PC-3 (cell line): ENCODE measurements around the gene ELK4. TPM values are rescaled to one million over a fixed set of nuclear protein-coding genes. Genes with fewer than 3 reads are reported as not detected.

Experiments used
- ATAC-seq: fragments of 200-7000 bp; cut with Tn5 transposase; 2 replicates; pipeline ENCODE4 v1.9.1; 2020; ENCODE audit warnings: mild to moderate bottlenecking, moderate library complexity
- BruUV-seq: library from RNA; stranded (reverse); fragments of 400-500 nt; replicated peaks from 2 replicates; lab custom pipeline; 2021; lab: Mats Ljungman, UMichigan
- CTCF ChIA-PET: fragments of 300-600 bp; sonication (Branson Sonifier 250); formaldehyde crosslinking; loops from one replicate; lab custom pipeline; 2022; ENCODE audit warnings: antibody characterized with exemption; lab: Charles Lee
- POLR2A ChIA-PET: fragments of 300-600 bp; sonication (Branson Sonifier 250); formaldehyde crosslinking; loops from one replicate; lab custom pipeline; 2022; ENCODE audit warnings: antibody characterized with exemption; ENCODE audit not compliant: unreplicated experiment; lab: Charles Lee
- DNase-seq: peaks from one replicate; pipeline ENCODE4 v3.0.0-alpha.2; 2015
- H2AFZ ChIP-seq: fragments of 300-600 bp; sonication (generic); 2 replicates; pipeline ENCODE4 v1.6.0; 2016; ENCODE audit warnings: antibody characterized with exemption, low read length
- H3F3A ChIP-seq: fragments of 300-600 bp; sonication (generic); one replicate; pipeline ENCODE4 v1.6.0; 2017; ENCODE audit warnings: antibody characterized with exemption, low read length, control low read depth, mild to moderate bottlenecking; ENCODE audit not compliant: unreplicated experiment
- H3K27ac ChIP-seq: fragments of 300-600 bp; sonication (generic); 2 replicates; pipeline ENCODE4 v1.5.1; 2016; ENCODE audit warnings: mild to moderate bottlenecking, low read length
- H3K27me3 ChIP-seq: fragments of 300-600 bp; sonication (generic); 2 replicates; pipeline ENCODE4 v1.6.1; 2016; ENCODE audit warnings: low read length, mixed read lengths
- H3K36me3 ChIP-seq: fragments of 300-600 bp; sonication (generic); 2 replicates; pipeline ENCODE4 v1.6.1; 2016; ENCODE audit warnings: low read depth, mixed run types, low read length, mixed read lengths
- H3K4me1 ChIP-seq: fragments of 300-600 bp; sonication (generic); 2 replicates; pipeline ENCODE4 v1.5.1; 2016; ENCODE audit warnings: low read length; ENCODE audit not compliant: insufficient read depth
- H3K4me2 ChIP-seq: fragments of 300-600 bp; sonication (generic); 2 replicates; pipeline ENCODE4 v1.6.0; 2016; ENCODE audit warnings: low read length
- H3K4me3 ChIP-seq: fragments of 300-600 bp; sonication (generic); 2 replicates; pipeline ENCODE4 v1.5.1; 2016; ENCODE audit warnings: mild to moderate bottlenecking, low read length, mixed read lengths
- H3K79me2 ChIP-seq: fragments of 300-600 bp; sonication (generic); 2 replicates; pipeline ENCODE4 v1.6.1; 2017; ENCODE audit warnings: low read length, mixed read lengths
- H3K9ac ChIP-seq: fragments of 300-600 bp; sonication (generic); 2 replicates; pipeline ENCODE4 v1.6.0; 2016; ENCODE audit warnings: mild to moderate bottlenecking, low read length
- H3K9me2 ChIP-seq: fragments of 300-600 bp; sonication (generic); replicated peaks from 2 replicates; pipeline ENCODE4 v1.6.1; 2016; ENCODE audit warnings: mixed run types, low read length, mixed read lengths
- H3K9me3 ChIP-seq: fragments of 300-600 bp; sonication (generic); 2 replicates; pipeline ENCODE4 v1.6.1; 2016; ENCODE audit warnings: low read length, mixed read lengths
- H4K20me1 ChIP-seq: fragments of 300-600 bp; sonication (generic); 2 replicates; pipeline ENCODE4 v1.6.1; 2016; ENCODE audit warnings: low read length, mixed read lengths
- CTCF ChIP-seq: fragments of 300-600 bp; sonication (generic); conservative IDR thresholded peaks from 2 replicates; pipeline ENCODE4 v1.5.1; 2017; ENCODE audit warnings: antibody characterized with exemption, low read depth, mild to moderate bottlenecking, low read length
- EZH2 ChIP-seq: fragments of 300-600 bp; sonication (generic); IDR thresholded peaks from one replicate; pipeline ENCODE4 v1.6.1; 2017; ENCODE audit warnings: antibody characterized with exemption, mild to moderate bottlenecking, low read length; ENCODE audit not compliant: unreplicated experiment
- EZH2phosphoT487 ChIP-seq: fragments of 300-600 bp; sonication (generic); IDR thresholded peaks from 2 replicates; pipeline ENCODE4 v1.6.1; 2018; ENCODE audit warnings: mild to moderate bottlenecking, antibody characterized with exemption, low read length, borderline replicate concordance
- intact Hi-C: fragments of 100-400 bp; cut with micrococcal nuclease; formaldehyde crosslinking; loops from 2 replicates; pipeline ENCODE4 v1.9.0; 2023
- total RNA-seq: library from RNA; depleted of rRNA; stranded (reverse); fragments of >200 nt; gene quantifications from 2 replicates; pipeline ENCODE4 v1.2.3, GENCODE V29; 2014

Gene ELK4
- total RNA-seq, 1 experiment from 2014 or later = 16.3 TPM

- BruUV-seq = no TSS peak
- no peaks in the 10 kb centered on the region for H3F3A ChIP-seq
- ChIA-PET POLR2A (interaction anchor here (0.5 to 1.1 kb wide), 6 partner anchors 39 to 120 kb away, joined by 3 to 20 read pairs (median 4); no protein-coding TSS in a partner anchor), CTCF (interaction anchor here (0.6 to 2.3 kb wide), 14 partner anchors 8 to 314 kb away, joined by 3 to 38 read pairs (median 6); partner anchors contain the start of gene ELK4)
- peak overlapping the region; percentile 63 for H3K4me3 ChIP-seq
- H3K27me3 ChIP-seq = no peaks in the 10 kb centered on the region
- TF ChIP-seq EZH2phosphoT487 (no peak), CTCF (peak; percentile 98), EZH2 (no peak)
- intact Hi-C loops = loop anchor here (1.0 to 2.0 kb wide), 4 partner anchors 41 to 119 kb away; partner anchors contain the start of gene ELK4
- H3K9me3 ChIP-seq = no peaks in the 10 kb centered on the region
- no peak overlapping the region for H3K27ac ChIP-seq
- no peaks in the 10 kb centered on the region for H3K36me3 ChIP-seq
- peak overlapping the region; percentile 26; the same call in 1 of the 2 replicates for H3K9ac ChIP-seq
- H3K9me2 ChIP-seq = no peaks in the 10 kb centered on the region
- peak; percentile 84 for ATAC-seq
- H3K4me2 ChIP-seq = peak overlapping the region; percentile 85
- peaks cover 3% of the 10 kb centered on the region; the same call in 1 of the 2 replicates for H3K4me1 ChIP-seq
- peak overlapping the region; percentile 81 for H2AFZ ChIP-seq
- H3K79me2 ChIP-seq = no peaks in the 10 kb centered on the region
- DNase-seq = peak; percentile 91
- no peaks in the 10 kb centered on the region for H4K20me1 ChIP-seq
Observed at GRCh38 chr1:205591522-205592351, 40.1 kb downstream of the ELK4 start.

DNA sequence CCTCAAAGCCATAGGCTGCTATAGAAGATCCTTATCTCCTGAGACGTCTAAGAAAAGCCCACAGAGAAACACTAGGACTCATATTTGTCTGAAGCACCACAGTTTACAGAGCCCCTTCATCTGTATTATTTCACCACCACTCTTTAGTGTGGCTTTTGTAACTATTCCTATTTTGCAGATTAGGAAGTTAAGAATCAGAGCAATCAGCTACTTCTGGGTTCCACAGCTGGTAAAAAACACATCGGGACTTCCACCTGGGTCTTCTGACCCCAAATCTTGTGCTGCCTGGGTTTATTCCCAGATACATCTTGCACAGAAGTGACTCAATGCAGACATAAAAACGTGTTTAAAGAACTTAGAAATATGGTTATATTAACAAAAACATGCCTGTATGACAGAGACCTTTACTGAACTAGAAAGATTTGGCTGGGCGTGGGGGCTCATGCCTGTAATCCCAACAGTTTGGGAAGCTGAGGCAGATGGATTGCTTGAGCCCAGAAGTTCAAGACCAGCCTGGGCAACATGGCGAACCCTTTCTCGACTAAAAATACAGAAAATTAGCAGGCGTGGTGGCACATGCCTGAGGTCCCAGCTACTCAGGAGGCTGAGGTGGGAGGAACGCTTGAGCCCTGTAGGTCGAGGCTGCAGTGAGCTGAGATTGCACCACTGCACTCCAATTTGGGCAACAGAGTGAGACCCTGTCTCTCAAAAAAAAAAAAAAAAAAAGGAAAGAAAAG is 40.9 kb downstream of the ELK4 start:
- no peaks in the 10 kb centered on the region for H3K9me3 ChIP-seq
- H2AFZ ChIP-seq = no peak overlapping the region
- H3F3A ChIP-seq = no peaks in the 10 kb centered on the region
- H3K4me1 ChIP-seq = peaks cover 3% of the 10 kb centered on the region; the same call in 1 of the 2 replicates
- H3K27ac ChIP-seq = no peak overlapping the region
- H3K4me3 ChIP-seq = no peak overlapping the region
- ChIA-PET POLR2A (interaction anchor here (0.5 to 1.1 kb wide), 4 partner anchors 68 to 120 kb away, joined by 3 to 20 read pairs (median 4); no protein-coding TSS in a partner anchor), CTCF (interaction anchor here (0.6 to 2.3 kb wide), 12 partner anchors 12 to 315 kb away, joined by 3 to 38 read pairs (median 6); partner anchors contain the start of gene ELK4)
- intact Hi-C loops = no loop called here
- H3K79me2 ChIP-seq = no peaks in the 10 kb centered on the region
- TF ChIP-seq EZH2phosphoT487 (no peak), CTCF (no peak), EZH2 (no peak)
- no peaks in the 10 kb centered on the region for H3K36me3 ChIP-seq
- no TSS peak for BruUV-seq
- H3K9me2 ChIP-seq = no peaks in the 10 kb centered on the region
- no peak overlapping the region for H3K4me2 ChIP-seq
- ATAC-seq (no peak), DNase-seq (no peak)
- no peaks in the 10 kb centered on the region for H4K20me1 ChIP-seq
- no peak overlapping the region for H3K9ac ChIP-seq
- H3K27me3 ChIP-seq = no peaks in the 10 kb centered on the region
